ENCODE data around the gene OR52E6. TPM values are rescaled to one million over a fixed set of nuclear protein-coding genes. Genes with fewer than 3 reads are reported as not detected.

Gene OR52E6
- total RNA-seq (2014; rRNA removed; shearing (Covaris generic)) = not detected in 2 replicates

GRCh38 chr11:5841797-5842196, at the start of gene OR52E6:
TSS of gene OR52E6 (minus strand) at chr11:5841897. CDS start at chr11:5841897, 0 bp downstream.
- no peaks in the 10 kb centered on the region for H3K9me3 ChIP-seq (replicated peaks)
- no peaks in the 10 kb centered on the region for H3K4me1 ChIP-seq
- no peak for DNase-seq
- no peaks in the 10 kb centered on the region for H3K27me3 ChIP-seq
- H3K4me3 ChIP-seq = no peak within 1 kb of the TSS
- no peaks in the 10 kb centered on the region for H3K36me3 ChIP-seq
- no peak within 1 kb of the TSS for H3K27ac ChIP-seq

- Histone ChIP-seq H3K4me1 (no peaks in the 10 kb centered on the region), H3K4me3 (no peak overlapping the region), H3K27ac (no peak overlapping the region), H3K27me3 (peaks cover 12% of the 10 kb centered on the region; the same call in 1 of the 2 replicates), H3K9me3 (replicated peaks) (no peaks in the 10 kb centered on the region), H3K36me3 (no peaks in the 10 kb centered on the region)
- DNase-seq = peak in 1 of 2 experiments; percentile 17
Observed at GRCh38 chr11:5891216-5891800, 49.6 kb upstream of the OR52E6 start.

GRCh38 chr11:5887661-5888060, 46.0 kb upstream of the OR52E6 start:
- Histone ChIP-seq H3K9me3 (replicated peaks) (no peaks in the 10 kb centered on the region), H3K27me3 (0 out of 2 replicates have a peak, but pooled peaks cover 7% of the 10 kb centered on the region), H3K36me3 (no peaks in the 10 kb centered on the region), H3K4me3 (no peak overlapping the region), H3K4me1 (no peaks in the 10 kb centered on the region), H3K27ac (no peak overlapping the region)
- no peak for DNase-seq

- no peak overlapping the region for H3K4me3 ChIP-seq
- H3K27me3 ChIP-seq = 0 out of 2 replicates have a peak, but pooled peaks cover 7% of the 10 kb centered on the region
- no peaks in the 10 kb centered on the region for H3K36me3 ChIP-seq
- H3K27ac ChIP-seq = no peak overlapping the region
- H3K9me3 ChIP-seq (replicated peaks) = no peaks in the 10 kb centered on the region
- no peak for DNase-seq
- H3K4me1 ChIP-seq = no peaks in the 10 kb centered on the region
Observed at GRCh38 chr11:5887172-5887571, 45.5 kb upstream of the OR52E6 start.

- no peak for DNase-seq
- Histone ChIP-seq H3K4me1 (no peaks in the 10 kb centered on the region), H3K27ac (no peak overlapping the region)
Observed at GRCh38 chr11:5881756-5882155, 40.1 kb upstream of the OR52E6 start.

GRCh38 chr11:5880329-5880728, 38.6 kb upstream of the OR52E6 start, which contains the start of gene OR52E4:
TSS of gene OR52E4 (plus strand) at chr11:5880629. CDS start at chr11:5884293, 3,664 bp downstream.
- no peak within 1 kb of the TSS for H3K4me3 ChIP-seq
- no peaks in the 10 kb centered on the region for H3K27me3 ChIP-seq
- H3K9me3 ChIP-seq (replicated peaks) = no peaks in the 10 kb centered on the region
- H3K36me3 ChIP-seq = no peaks in the 10 kb centered on the region
- H3K4me1 ChIP-seq = no peaks in the 10 kb centered on the region
- H3K27ac ChIP-seq = no peak within 1 kb of the TSS
- DNase-seq = no peak

More at GRCh38 chr11:5881756-5882155, 40.1 kb upstream of the OR52E6 start:
- H3K36me3 ChIP-seq = no peaks in the 10 kb centered on the region
- H3K4me3 ChIP-seq = no peak overlapping the region
- no peaks in the 10 kb centered on the region for H3K27me3 ChIP-seq
- H3K9me3 ChIP-seq (replicated peaks) = no peaks in the 10 kb centered on the region

- H3K27ac ChIP-seq = no peak overlapping the region
- no peaks in the 10 kb centered on the region for H3K36me3 ChIP-seq
Observed at GRCh38 chr11:5878564-5878963, 36.9 kb upstream of the OR52E6 start.

GRCh38 chr11:5865826-5866225, 24.1 kb upstream of the OR52E6 start:
- no peaks in the 10 kb centered on the region for H3K27me3 ChIP-seq
- H3K9me3 ChIP-seq (replicated peaks) = no peaks in the 10 kb centered on the region; the same call in 1 of the 2 replicates
- DNase-seq = no peak
- H3K4me1 ChIP-seq = peaks cover 9% of the 10 kb centered on the region
- no peaks in the 10 kb centered on the region for H3K36me3 ChIP-seq
- no peak overlapping the region for H3K4me3 ChIP-seq
- no peak overlapping the region for H3K27ac ChIP-seq

More at GRCh38 chr11:5878564-5878963, 36.9 kb upstream of the OR52E6 start:
- no peaks in the 10 kb centered on the region for H3K27me3 ChIP-seq
- H3K4me1 ChIP-seq = no peaks in the 10 kb centered on the region
- no peak overlapping the region for H3K4me3 ChIP-seq
- no peaks in the 10 kb centered on the region for H3K9me3 ChIP-seq (replicated peaks)
- peak in 1 of 2 experiments; percentile 8 for DNase-seq

- Histone ChIP-seq H3K9me3 (replicated peaks) (no peaks in the 10 kb centered on the region), H3K27me3 (no peaks in the 10 kb centered on the region), H3K36me3 (no peaks in the 10 kb centered on the region), H3K4me3 (no peak within 1 kb of the TSS), H3K27ac (no peak within 1 kb of the TSS), H3K4me1 (no peaks in the 10 kb centered on the region)
- DNase-seq = no peak
Observed at GRCh38 chr11:5857590-5857989, 15.9 kb upstream of the OR52E6 start, which contains the start of gene OR52E8. TSS of gene OR52E8 (minus strand) at chr11:5857690. CDS start at chr11:5857690, 0 bp downstream.

- DNase-seq = no peak
- H3K27ac ChIP-seq = no peak overlapping the region
- no peaks in the 10 kb centered on the region for H3K9me3 ChIP-seq (replicated peaks)
- no peak overlapping the region for H3K4me3 ChIP-seq
- no peaks in the 10 kb centered on the region for H3K36me3 ChIP-seq
- no peaks in the 10 kb centered on the region for H3K4me1 ChIP-seq
- H3K27me3 ChIP-seq = no peaks in the 10 kb centered on the region
Observed at GRCh38 chr11:5851002-5851401, 9.3 kb upstream of the OR52E6 start.

GRCh38 chr11:5847711-5848110, 6.0 kb upstream of the OR52E6 start:
- Histone ChIP-seq H3K4me3 (no peak overlapping the region), H3K27me3 (no peaks in the 10 kb centered on the region), H3K4me1 (no peaks in the 10 kb centered on the region), H3K9me3 (replicated peaks) (no peaks in the 10 kb centered on the region), H3K27ac (no peak overlapping the region), H3K36me3 (no peaks in the 10 kb centered on the region)
- DNase-seq = no peak

- no peaks in the 10 kb centered on the region for H3K9me3 ChIP-seq (replicated peaks)
- H3K36me3 ChIP-seq = no peaks in the 10 kb centered on the region
- no peak for DNase-seq
- H3K27me3 ChIP-seq = no peaks in the 10 kb centered on the region
- no peak overlapping the region for H3K4me3 ChIP-seq
- no peak overlapping the region for H3K27ac ChIP-seq
- no peaks in the 10 kb centered on the region for H3K4me1 ChIP-seq
Observed at GRCh38 chr11:5846701-5847100, 5.0 kb upstream of the OR52E6 start.

GRCh38 chr11:5837695-5838094, 4.0 kb downstream of the OR52E6 start:
- no peak for DNase-seq
- Histone ChIP-seq H3K9me3 (replicated peaks) (no peaks in the 10 kb centered on the region), H3K27ac (no peak overlapping the region)

GRCh38 chr11:5833446-5833845, 8.3 kb downstream of the OR52E6 start:
- no peak overlapping the region for H3K27ac ChIP-seq
- H3K27me3 ChIP-seq = no peaks in the 10 kb centered on the region
- H3K4me1 ChIP-seq = no peaks in the 10 kb centered on the region
- no peak for DNase-seq
- no peaks in the 10 kb centered on the region for H3K36me3 ChIP-seq
- no peak overlapping the region for H3K4me3 ChIP-seq
- no peaks in the 10 kb centered on the region for H3K9me3 ChIP-seq (replicated peaks)

More at GRCh38 chr11:5837695-5838094, 4.0 kb downstream of the OR52E6 start:
- no peaks in the 10 kb centered on the region for H3K36me3 ChIP-seq
- H3K4me3 ChIP-seq = no peak overlapping the region
- no peaks in the 10 kb centered on the region for H3K27me3 ChIP-seq
- no peaks in the 10 kb centered on the region for H3K4me1 ChIP-seq

GRCh38 chr11:5831196-5831829, 10.4 kb downstream of the OR52E6 start:
- Histone ChIP-seq H3K27me3 (no peaks in the 10 kb centered on the region), H3K9me3 (replicated peaks) (no peaks in the 10 kb centered on the region), H3K27ac (no peak overlapping the region), H3K36me3 (no peaks in the 10 kb centered on the region), H3K4me3 (no peak overlapping the region), H3K4me1 (no peaks in the 10 kb centered on the region)
- peak in 1 of 2 experiments; percentile 3 for DNase-seq

Measured in SJCRH30 (cell line).